ENCODE measurements around the gene SNX32. TPM values are rescaled to one million over a fixed set of nuclear protein-coding genes. Genes with fewer than 3 reads are reported as not detected.

The SNX32 gene
- 1.1 and 5.5 TPM in 2 replicates for total RNA-seq

GRCh38 chr11:65833297-65834030, at the start of gene SNX32:
Gene SNX32 (plus strand): TSS chr11:65833963. CDS start chr11:65834066, 103 bp downstream.

GRCh38 chr11:65786786-65787636, 46.8 kb upstream of the SNX32 start, which contains the start of gene OVOL1:
Gene OVOL1 (plus strand): TSS chr11:65787063. CDS start chr11:65787374, 311 bp downstream.

GRCh38 chr11:65857853-65858680, 24.3 kb downstream of the SNX32 start, which contains the start of gene CFL1:
Gene CFL1 (minus strand): TSS chr11:65858180. CDS start chr11:65858099, 81 bp downstream.

DNA sequence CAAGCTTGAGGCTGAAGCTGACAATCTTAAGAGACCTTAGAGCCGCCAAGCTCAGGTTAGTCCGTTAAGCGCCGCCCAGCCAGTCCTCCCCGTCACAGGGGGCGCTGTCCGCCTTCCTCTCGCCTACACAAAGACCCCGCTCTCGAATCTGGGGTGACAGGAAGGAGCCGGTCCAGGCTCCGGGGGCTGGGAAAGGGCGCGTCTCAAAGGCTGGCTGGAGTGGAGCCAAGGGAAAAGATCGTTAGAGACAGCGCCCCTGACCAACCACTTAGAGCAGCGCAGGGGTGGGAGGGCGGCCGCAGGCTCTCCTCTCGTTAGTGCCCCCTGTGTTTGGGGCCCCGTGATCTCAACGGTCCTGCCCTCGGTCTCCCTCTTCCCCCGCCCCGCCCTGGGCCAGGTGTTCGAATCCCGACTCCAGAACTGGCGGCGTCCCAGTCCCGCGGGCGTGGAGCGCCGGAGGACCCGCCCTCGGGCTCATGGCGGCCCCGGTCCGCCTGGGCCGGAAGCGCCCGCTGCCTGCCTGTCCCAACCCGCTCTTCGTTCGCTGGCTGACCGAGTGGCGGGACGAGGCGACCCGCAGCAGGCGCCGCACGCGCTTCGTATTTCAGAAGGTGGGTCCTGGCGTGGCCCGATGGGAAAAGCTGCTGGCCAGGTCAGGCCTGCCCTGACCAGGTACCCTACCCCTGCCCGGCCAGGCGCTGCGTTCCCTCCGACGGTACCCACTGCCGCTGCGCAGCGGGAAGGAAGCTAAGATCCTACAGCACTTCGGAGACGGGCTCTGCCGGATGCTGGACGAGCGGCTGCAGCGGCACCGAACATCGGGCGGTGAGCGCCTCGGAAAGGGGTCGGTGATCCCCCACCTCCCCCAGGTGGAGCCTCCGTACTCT, 26.8 kb downstream of the SNX32 start, which contains the start of gene MUS81:
TSS of gene MUS81 (plus strand) at position 156 of the 887 bp plus-strand sequence. CDS start at position 477, 321 bp downstream.

GRCh38 chr11:65872586-65873317, 39.0 kb downstream of the SNX32 start, which contains the start of gene EFEMP2:
Gene EFEMP2 (minus strand): TSS chr11:65872800. CDS start chr11:65872354, 446 bp downstream.

GRCh38 chr11:65879617-65880016, 45.9 kb downstream of the SNX32 start, which contains the start of gene CTSW:
Gene CTSW (plus strand): TSS chr11:65879837. CDS start chr11:65879855, 18 bp downstream.

DNA sequence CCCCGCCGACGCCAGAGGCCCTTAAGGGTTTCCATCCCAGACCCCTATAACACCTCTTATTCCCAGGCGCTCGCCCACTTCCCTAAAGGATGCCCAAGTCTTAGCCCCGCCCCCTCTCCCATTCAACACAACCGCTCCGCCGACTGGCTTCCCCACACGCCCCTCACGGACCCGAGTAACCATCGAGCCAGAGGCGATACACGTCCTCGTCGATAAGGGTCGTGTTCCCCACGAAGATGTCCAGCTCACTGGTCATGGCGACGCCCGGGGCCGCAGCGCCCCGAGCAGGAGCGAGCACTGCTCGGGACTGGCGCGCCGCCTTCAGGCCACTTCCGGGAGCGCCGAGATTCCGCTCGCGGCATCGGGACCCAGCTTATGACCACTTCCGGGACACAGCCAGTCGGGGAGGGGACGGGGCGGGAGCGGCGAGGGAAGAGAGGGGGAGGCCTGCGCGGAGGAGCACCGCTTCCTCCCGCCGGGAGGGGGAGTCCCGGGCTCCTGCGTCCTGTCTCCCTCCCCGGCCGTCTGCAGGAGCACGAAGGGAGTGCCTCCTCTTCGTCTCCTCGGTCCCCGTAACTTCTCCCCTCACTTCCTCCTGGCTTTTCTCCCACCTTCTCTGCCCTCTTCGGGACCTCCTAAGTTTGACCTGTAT, 54.5 kb downstream of the SNX32 start, which contains the start of gene FIBP:
TSS of gene FIBP (minus strand) at position 309 of the 652 bp plus-strand sequence. CDS start at position 256, 53 bp downstream.

GRCh38 chr11:65890324-65891218, 56.8 kb downstream of the SNX32 start, which contains the start of gene CCDC85B:
Gene CCDC85B (plus strand): TSS chr11:65890673. CDS start chr11:65890784, 111 bp downstream.

DNA sequence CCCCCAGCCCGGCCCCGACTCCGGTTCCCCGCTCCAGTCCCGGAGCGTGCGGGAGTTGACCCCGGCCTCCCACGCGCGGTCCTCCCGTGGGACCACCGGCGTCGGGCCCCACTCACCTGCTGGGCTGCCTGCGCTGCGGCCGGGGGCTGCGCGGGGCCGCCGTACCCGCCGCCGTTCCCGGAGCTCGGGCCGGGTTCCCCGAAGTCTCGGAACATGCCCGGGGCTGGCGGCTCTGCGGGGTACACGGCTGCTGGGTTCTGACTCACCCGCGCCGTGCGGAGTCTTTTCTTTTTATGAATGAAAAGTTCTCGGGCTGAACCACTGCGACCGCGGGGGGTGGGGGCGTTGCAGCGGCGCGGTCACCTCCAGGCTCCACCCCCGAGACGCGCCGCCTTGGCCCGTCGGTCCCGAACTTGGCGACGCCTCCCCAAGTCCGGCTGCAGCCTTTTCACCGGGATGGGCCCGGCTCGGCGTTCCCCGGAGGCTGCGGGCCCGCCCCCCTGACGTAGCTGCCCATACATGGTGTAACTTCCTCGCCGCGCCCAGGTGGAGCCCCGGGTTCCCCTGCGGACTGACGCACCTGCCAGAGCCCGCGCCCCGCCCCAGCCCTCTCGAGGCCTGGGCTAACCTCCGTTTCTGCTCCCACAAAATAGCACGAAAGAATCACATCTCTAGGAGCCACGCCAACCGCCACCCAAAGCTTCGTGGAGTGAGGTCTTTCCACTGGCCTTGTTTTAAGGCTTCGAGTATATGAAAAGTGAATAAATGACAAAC, 66.5 kb downstream of the SNX32 start, which contains the start of gene FOSL1:
TSS of gene FOSL1 (minus strand) at position 264 of the 774 bp plus-strand sequence. CDS start at position 215, 49 bp downstream.

Other genes starting within 250 kb of the SNX32 start
- gene KCNK7, start 238.2 kb upstream of the SNX32 start, total RNA-seq: 0.54 TPM in 1 of 2 replicates, not detected in the other
- gene MAP3K11, start 219.7 kb upstream of the SNX32 start, total RNA-seq: 31.3 and 36.5 TPM in 2 replicates
- gene PCNX3, start 218.2 kb upstream of the SNX32 start, total RNA-seq: 28.3 and 47.3 TPM in 2 replicates
- gene SIPA1, start 195.9 kb upstream of the SNX32 start, total RNA-seq: 32.2 and 37.7 TPM in 2 replicates
- gene RELA, start 171.0 kb upstream of the SNX32 start, total RNA-seq: 35.7 and 42.7 TPM in 2 replicates
- gene KAT5, start 121.7 kb upstream of the SNX32 start, total RNA-seq: 53.2 and 67.1 TPM in 2 replicates
- gene RNASEH2C, start 113.2 kb upstream of the SNX32 start, total RNA-seq: 24.7 and 37.1 TPM in 2 replicates
- gene AP5B1, start 53.0 kb upstream of the SNX32 start, total RNA-seq: 17.0 and 20.0 TPM in 2 replicates
- gene OVOL1, start 46.9 kb upstream of the SNX32 start, total RNA-seq: 1.3 and 2.0 TPM in 2 replicates
- gene CFL1, start 24.2 kb downstream of the SNX32 start, total RNA-seq: 397 and 949 TPM in 2 replicates
- 42.0 and 54.2 TPM in 2 replicates for gene MUS81, start 26.5 kb downstream of the SNX32 start, total RNA-seq
- gene EFEMP2, start 38.8 kb downstream of the SNX32 start, total RNA-seq: 39.4 and 68.7 TPM in 2 replicates
- 0.79 TPM in 1 of 2 replicates, not detected in the other for gene CTSW, start 45.9 kb downstream of the SNX32 start, total RNA-seq
- 110 and 165 TPM in 2 replicates for gene FIBP, start 54.5 kb downstream of the SNX32 start, total RNA-seq
- 23.2 and 30.0 TPM in 2 replicates for gene CCDC85B, start 56.7 kb downstream of the SNX32 start, total RNA-seq
- gene FOSL1, start 66.4 kb downstream of the SNX32 start, total RNA-seq: 1.1 and 1.2 TPM in 2 replicates
- gene C11orf68, start 85.1 kb downstream of the SNX32 start, total RNA-seq: 24.3 and 35.7 TPM in 2 replicates
- gene DRAP1, start 85.5 kb downstream of the SNX32 start, total RNA-seq: 63.6 and 81.4 TPM in 2 replicates
- gene TSGA10IP, start 111.5 kb downstream of the SNX32 start, total RNA-seq: not detected in 2 replicates
- 33.4 and 37.7 TPM in 2 replicates for gene SART1, start 127.8 kb downstream of the SNX32 start, total RNA-seq
- 29.8 and 40.0 TPM in 2 replicates for gene EIF1AD, start 168.2 kb downstream of the SNX32 start, total RNA-seq
- 23.2 and 37.5 TPM in 2 replicates for gene BANF1, start 168.5 kb downstream of the SNX32 start, total RNA-seq
- gene CST6, start 178.0 kb downstream of the SNX32 start, total RNA-seq: 39.3 and 66.6 TPM in 2 replicates
- under 0.01 and 0.54 TPM in 2 replicates for gene CATSPER1, start 192.5 kb downstream of the SNX32 start, total RNA-seq
- not detected in 2 replicates for gene GAL3ST3, start 215.2 kb downstream of the SNX32 start, total RNA-seq
- gene SF3B2, start 218.4 kb downstream of the SNX32 start, total RNA-seq: 138 and 219 TPM in 2 replicates
- gene PACS1, start 236.3 kb downstream of the SNX32 start, total RNA-seq: 40.8 and 50.6 TPM in 2 replicates

All from placental epithelial cell (primary cell).